Upper lobe of left lung (tissue), 4 donors: Measurements from ENCODE around the gene COX7B.

Source experiments
- EP300 ChIP-seq, 4 donors: sonication (generic); formaldehyde crosslinking; IDR thresholded peaks; one replicate each; pipeline ENCODE4 v1.5.1; 2017; ENCODE audit warnings: antibody characterized with exemption in 4 of 4, control low read depth in 2 of 4
- POLR2A ChIP-seq, 4 donors: fragments of 450-650 bp; IDR thresholded peaks; one replicate each; pipeline ENCODE4 v1.5.1; 2016 to 2017; ENCODE audit warnings: antibody characterized with exemption in 4 of 4, mild to moderate bottlenecking in 2 of 4
- POLR2AphosphoS5 ChIP-seq, 2 donors: sonication (generic); formaldehyde crosslinking; IDR thresholded peaks; one replicate each; pipeline ENCODE4 v1.5.1; 2017; ENCODE audit warnings: antibody characterized with exemption in 2 of 2
- TF ChIP-seq, protein P1 (sequence below), 6 experiments: fragments of 450-650 bp in 4 of 6; fragments of 200-600 bp in 2 of 6; sonication (generic) in 2 of 6; IDR thresholded peaks; one replicate each; pipeline ENCODE4 v1.5.1; 2016 to 2019; ENCODE audit warnings: antibody characterized with exemption in 6 of 6

DNA sequence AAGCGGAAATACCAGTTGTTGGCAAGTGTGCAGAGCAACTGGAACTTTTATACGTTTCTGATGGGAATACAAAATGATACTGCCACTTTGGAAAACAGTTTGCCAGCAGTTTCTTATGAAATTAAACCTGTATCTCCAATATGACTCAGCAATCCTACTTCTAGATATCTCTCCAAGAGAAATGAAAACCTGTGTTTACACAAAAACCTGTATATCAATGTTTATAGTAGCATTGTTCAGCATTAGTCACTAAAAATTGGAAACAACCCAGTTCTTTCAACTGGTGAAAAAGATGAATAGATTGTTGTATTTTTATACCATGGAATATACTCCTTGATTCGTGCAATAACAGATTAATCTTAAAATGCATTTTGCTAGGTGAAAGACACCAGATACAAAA lies 38.0 kb downstream of the COX7B start:
- no peak for TF ChIP-seq POLR2A (IDR thresholded peaks at IDR 0.05)
- TF ChIP-seq, protein P1, sequence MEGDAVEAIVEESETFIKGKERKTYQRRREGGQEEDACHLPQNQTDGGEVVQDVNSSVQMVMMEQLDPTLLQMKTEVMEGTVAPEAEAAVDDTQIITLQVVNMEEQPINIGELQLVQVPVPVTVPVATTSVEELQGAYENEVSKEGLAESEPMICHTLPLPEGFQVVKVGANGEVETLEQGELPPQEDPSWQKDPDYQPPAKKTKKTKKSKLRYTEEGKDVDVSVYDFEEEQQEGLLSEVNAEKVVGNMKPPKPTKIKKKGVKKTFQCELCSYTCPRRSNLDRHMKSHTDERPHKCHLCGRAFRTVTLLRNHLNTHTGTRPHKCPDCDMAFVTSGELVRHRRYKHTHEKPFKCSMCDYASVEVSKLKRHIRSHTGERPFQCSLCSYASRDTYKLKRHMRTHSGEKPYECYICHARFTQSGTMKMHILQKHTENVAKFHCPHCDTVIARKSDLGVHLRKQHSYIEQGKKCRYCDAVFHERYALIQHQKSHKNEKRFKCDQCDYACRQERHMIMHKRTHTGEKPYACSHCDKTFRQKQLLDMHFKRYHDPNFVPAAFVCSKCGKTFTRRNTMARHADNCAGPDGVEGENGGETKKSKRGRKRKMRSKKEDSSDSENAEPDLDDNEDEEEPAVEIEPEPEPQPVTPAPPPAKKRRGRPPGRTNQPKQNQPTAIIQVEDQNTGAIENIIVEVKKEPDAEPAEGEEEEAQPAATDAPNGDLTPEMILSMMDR (IDR thresholded peaks at IDR 0.05) = no peak
- TF ChIP-seq POLR2AphosphoS5 (IDR thresholded peaks at IDR 0.05) = no peak
- TF ChIP-seq EP300 (IDR thresholded peaks at IDR 0.05) = no peak
